TTC549 (cell line): Measurements from ENCODE around the gene WFDC2.
"Not testable (repeated sequence)": the region's sequence is repeated elsewhere in the genome, so short reads cannot be mapped to it uniquely, and the experiment has no call there.

Experiments used
- FAIRE-seq: peaks from 2 replicates; lab custom pipeline; 2012; peaks lifted over from hg19 to GRCh38; lab: Jason Lieb, UNC

Gene WFDC2

DNA sequence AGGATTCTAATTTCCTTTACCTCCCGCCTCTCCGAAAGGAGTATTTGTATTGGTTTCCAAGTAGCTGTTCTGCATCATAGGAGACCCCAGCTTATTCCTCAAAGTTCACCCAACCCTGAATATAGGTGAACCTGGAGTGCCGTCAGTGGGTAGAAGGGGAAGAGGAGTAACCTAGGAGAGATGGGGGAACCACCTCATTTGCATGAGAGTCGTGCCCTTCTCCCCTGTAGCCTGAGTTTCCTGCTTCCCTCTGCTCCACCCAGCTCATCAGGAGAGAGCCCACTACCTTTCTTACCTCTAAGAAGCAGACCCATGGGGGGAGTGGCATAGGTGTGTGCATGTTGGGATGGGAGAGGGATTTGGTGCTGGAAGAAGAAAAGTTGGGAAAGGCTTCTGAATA is 17.3 kb upstream of the WFDC2 start:
- no peak for FAIRE-seq

DNA sequence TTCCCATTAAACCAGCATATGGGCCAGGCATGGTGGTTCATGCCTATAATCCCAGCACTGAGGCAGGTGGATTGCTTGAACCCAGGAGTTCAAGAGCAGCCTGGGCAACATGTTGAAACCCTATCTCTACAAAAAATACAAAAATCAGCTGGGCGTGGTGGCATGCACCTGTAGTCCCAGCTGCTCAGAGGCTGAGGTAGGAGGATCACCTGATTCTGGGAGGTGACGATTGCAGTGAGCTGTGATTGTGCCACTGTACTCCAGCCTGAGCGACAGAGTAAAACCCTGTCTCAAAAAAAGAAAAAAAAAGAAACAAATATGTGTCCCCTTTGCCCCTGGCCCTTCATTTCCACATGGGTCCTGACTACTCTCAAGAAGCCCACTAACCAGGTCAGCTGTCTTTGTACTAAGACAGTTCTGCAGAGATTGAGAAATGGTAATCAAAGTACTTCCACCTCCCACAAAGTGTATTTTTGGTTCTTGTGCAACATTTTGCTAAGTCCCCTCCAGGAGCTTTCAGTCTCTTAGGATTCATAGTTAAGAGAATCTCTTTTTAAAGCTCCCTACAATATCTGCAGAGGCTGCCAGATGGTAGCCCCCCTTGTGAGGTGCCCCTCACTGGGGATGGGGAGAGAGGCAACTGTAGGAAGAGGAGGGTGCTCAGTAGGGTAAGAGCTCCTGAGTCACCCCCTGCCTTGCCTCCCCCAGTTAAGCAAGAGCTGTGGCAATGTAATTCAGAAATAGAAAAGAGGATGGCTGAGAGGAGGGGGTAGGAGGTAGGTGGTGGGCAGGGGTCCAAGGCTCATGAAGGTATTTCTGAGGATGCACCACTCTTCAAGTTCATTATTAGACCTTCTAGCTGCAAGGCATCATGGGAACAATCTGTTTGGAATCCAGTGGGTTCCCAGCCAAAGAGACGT is 16.5 kb upstream of the WFDC2 start:
- FAIRE-seq = no peak

DNA sequence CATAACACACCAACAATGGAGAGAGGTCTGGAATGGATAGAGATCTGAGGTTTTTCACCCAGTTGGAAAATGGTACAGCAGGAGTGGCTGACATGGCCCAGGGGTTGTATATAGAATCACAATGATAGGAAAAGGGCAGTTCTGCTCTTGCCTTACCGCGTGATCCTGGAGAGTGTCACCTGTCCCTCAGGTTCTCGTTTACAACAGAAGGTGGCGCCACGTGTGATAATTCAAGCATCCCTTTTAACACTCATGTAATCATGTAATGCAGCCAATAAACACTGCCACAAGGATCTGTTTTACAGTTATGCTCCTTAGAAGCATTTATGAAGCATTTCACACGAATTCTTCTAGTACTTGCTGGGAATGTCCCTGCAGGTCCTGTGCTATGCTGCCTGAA is 12.9 kb upstream of the WFDC2 start:
- no peak for FAIRE-seq

DNA sequence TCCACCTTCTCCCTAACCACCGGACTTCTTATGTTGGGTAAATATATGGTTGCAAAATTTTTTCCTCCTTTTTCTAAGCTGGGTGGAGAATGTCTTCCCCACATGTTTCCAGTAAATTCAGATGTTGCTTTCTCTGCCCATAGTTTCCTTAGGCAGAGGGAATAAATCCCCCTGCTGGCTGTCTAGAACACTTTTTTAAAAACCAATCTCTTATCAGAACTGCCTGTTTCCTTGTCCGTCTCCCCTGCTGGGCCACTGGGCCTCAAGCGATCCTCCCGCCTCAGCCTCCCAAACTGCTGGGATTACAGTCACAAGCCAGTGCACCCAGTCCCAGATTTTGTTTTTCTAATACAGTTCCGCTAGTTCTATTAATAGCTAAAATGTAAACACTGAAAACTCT is 9.9 kb upstream of the WFDC2 start:
- no peak for FAIRE-seq

DNA sequence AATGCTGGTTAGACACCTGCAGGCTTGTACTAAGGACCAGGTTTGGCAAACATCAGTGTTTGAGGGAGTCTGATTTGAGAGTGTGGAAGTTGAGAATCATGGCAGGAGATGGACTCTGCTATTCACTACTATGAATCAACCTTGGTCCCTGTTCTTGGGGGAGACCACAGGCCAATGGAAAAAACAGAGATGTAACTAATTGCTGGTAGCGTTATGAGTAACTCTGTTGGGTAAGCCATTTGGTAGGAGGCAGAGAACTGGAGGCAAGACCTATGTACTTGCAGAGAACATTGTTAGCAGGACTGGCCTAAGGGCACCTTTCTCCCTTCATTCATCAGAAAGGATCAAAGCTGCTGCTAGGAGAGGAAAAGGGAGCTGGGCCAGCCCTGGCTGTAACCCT is 8.3 kb upstream of the WFDC2 start:
- FAIRE-seq = no peak

DNA sequence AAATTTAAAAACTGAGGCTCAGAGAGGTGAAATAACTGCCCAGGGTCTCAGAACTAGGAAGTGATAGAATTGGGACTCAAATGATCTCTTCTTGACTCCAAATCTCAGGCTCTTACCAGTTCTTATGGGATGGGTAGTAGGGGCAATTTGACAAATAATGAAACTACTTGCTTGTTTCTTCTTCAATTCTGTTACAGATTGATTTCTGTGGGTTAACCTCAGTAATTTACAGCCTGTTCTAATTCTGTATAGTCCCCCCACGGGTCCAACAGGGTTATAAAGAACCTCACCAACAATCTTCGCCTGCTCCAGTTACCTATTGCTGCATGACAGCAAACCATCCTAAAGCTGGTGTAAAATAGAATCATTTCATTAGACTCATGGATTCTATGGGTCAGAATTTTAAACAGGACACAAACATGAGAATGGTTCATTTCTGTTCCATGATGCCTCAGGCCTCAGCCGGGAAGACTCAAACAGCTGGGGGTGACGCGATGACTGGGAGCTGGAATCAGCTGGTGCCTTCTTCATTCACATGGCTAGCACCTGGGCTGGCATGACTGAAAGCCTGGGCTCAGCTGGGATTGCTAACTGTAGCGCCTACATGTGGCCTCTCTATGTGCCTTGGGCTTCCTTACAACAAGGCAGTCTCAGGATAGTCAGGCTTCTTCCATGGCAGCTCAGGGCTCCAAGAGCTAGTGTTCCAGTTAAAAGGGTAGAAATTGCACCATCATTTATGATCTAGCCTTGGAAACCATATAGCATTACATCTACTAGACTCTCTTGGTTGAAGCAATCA is 6.6 kb upstream of the WFDC2 start:
- FAIRE-seq = no peak

DNA sequence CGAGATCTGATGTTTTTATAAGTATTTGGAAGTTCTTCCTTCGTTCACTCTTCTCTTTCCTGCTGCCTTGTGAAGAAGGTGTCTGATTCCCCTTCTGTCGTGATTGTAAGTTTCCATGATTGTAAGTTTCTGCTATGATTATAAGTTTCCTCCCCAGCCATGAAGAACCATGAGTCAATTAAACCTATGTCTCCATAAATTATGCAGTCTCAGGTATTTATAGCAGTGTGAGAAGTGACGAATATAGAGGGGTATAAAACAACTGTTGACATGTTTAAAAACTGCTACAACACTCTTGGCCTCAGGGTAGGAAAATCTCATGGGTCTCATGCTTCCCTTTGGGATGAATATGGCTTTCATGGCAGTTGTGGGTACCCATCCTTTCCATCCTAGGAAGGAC is 5.8 kb upstream of the WFDC2 start:
- no peak for FAIRE-seq

DNA sequence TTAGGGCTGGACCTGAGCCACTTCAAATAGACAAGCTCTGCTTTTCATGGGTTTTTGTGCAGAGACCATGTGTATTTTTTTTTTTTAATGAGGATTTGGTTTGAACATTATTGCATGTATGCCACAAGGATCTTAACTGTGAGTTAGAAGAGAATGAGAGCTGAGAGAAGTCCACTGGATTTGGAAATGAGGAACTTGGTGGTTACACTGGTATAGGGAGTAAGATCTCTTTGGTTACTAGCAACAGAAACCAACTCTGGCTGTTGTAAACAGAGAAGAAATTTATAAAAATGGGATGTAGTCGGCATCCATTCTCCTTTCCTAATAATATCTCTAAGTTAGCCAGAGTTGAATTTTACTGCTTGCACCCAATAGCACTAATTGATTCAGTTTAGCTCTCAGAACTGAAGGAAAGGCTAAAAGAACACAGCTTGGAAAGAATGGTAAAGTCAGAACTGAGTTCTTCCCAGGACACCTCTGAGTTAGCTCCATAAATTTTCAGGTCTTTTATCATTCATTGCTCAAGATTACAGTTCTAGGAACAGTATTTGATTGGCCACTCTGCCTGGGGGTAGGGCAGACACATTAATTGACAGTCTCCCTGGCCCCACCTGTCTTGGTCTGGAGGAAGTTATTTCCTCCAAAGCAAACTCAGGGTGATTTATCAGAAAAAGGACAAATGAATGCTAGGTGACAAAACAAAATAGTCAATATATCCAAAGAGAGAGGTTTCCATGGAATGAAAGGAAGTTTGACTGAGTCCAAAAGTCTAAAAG is 3.9 kb upstream of the WFDC2 start:
- no peak for FAIRE-seq

DNA sequence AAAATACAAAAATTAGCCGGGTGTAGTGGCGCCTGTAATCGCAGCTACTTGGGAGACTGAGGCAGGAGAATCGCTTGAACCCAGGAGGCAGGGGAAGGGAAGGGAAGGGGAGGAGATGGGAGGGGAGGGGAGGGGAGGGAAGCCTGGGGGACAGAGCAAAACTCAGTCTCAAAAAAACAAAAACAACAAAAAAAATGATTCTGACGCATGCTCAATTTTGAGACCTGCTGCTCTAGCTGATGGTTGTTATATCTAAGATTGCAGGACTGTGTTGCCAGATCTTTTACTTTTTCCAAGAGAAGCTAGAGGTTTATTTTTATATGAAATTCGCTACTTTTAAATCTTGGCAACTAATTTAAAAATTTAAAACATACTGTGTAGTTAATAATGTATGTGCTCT is 2.4 kb upstream of the WFDC2 start:
- no peak for FAIRE-seq

DNA sequence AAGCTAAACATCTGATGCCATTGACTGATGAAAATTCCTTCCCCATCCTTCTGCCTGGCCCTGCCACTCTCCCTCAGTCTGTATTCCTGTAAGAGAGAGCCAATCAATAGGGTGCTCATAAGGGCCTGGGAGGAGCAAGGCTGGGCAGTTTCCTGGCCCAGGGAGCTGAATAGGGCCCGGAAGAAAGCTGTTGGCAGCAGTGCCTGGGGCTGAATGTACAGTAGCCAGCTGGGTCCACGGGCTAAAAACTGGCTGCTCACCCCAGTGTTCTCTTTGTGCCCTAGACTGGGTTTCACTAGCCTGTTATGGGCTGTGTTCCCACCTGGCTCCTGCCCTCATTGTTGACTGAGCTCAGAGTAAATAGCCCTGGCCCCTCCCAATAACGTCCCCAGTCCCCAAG is 1.7 kb upstream of the WFDC2 start:
- no peak for FAIRE-seq

DNA sequence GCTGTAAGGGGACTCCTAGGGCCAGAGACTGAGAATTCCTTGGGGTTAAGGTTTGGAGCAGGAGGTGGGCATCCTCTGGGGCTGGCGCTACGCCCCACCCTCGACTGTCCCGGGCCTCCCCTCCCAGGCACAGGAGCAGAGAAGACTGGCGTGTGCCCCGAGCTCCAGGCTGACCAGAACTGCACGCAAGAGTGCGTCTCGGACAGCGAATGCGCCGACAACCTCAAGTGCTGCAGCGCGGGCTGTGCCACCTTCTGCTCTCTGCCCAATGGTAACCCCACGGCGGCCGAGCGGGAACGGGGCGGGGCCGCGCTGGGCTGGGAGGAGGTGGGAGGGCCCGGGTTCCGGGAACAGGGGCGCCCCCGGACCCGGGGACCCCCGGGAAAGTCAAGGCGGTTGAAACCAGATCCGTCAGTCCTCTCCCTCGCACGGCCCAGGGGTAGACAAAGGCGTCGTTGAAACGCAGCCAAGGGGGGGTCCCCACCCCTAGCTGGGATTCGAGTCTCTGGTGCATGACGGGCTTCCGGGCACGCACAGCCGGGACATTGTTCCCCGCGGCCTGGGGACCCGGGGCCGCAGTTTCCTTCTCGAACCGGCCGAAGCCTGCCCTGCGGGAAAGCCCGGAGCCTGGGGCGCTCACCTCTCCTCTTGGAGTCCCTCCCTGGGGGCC is 844 bp downstream of the WFDC2 start:
- no peak for FAIRE-seq

DNA sequence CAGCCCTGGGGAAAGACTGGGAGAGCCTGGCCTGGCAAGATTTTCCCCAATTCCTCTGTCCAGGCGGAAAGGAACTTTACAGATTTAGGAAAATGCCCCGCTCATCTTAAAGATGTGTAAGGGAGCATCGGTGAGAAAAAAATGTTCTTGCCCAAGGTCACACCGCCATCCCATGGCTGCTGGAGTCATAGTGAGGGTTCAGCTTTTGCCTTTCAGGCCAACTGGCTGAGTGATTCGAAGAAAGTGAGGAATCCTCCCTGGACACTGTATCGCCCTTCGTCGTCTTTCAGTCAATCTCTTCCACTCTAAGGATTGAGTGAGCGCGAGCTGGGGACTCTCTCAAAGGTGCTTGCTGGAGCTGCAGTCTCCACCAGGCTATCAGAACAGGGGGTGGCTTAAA is 1.4 kb downstream of the WFDC2 start:
- no peak for FAIRE-seq

DNA sequence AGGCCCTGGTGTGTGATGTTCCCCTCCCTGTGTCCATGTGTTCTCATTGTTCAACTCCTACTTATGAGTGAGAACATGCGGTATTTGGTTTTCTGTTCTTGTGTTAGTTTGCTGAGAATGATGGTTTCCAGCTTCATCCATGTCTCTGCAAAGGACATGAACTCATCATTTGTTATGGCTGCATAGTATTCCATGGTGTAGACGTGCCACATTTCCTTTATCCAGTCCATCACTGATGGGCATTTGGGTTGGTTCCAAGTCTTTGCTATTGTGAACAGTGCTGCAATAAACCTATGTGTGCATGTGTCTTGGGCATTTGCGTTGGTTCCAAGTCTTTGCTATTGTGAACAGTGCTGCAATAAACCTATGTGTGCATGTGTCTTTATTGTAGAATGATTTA is 2.7 kb downstream of the WFDC2 start:
- not testable (repeated sequence) for FAIRE-seq

DNA sequence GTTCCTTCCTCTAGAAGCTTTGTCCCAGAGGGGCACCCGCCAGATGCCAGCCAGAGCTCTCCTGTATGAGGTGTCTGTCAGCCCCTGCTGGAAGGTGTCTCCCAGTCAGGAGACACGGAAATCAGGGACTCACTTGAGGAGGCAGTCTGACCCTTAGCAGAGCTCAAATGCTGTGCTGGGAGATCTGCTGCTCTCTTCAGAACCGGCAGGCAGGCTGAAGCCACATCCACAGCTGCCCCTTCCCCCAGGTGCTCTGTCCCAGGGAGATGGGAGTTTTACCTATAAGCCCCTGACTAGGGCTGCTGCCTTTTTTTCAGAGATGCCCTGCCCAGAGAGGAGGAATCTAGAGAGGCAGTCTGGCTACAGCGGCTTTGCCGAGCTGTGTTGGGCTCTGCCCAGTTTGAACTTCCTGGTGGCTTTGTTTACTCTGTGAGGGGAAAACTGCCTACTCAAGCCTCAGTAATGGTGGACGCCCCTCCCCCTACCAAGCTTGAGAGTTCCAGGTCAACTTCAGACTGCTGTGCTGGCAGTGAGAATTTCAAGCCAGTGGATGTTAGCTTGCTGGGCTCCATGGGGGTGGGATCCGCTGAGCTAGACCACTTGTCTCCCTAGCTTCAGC is 8.1 kb downstream of the WFDC2 start:
- not testable (repeated sequence) for FAIRE-seq

DNA sequence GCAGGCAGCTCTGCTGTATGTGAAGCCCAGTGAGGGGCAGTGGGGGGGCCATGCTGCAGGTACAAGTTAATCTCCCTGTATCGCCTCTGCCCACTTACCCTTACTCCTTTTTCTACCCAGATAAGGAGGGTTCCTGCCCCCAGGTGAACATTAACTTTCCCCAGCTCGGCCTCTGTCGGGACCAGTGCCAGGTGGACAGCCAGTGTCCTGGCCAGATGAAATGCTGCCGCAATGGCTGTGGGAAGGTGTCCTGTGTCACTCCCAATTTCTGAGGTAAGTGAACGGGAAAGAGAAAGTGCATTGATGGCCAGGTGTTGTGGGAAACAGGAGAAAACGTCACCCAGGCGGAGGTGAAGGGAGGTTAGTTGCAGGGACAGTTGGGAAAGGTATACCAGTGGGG is 10.3 kb downstream of the WFDC2 start:
- no peak for FAIRE-seq

DNA sequence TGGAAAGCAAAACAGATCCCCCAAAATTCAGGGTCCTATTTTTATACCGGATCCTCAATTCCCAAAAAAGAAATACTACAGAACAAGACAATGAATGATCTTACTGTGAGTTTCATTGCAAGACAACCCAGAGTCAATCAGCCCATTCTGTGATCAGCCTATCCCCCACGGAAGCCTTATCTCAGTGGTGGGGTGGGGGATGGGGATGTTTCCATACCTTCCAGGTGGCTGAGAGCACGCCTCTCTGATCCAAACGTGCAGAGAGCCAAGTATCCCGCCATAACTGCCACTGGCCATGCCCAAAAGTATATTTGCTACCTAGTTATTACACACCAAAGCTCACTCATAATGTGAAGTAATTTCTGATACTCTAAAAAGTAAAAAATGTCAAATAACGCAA is 15.1 kb downstream of the WFDC2 start:
- no peak for FAIRE-seq

DNA sequence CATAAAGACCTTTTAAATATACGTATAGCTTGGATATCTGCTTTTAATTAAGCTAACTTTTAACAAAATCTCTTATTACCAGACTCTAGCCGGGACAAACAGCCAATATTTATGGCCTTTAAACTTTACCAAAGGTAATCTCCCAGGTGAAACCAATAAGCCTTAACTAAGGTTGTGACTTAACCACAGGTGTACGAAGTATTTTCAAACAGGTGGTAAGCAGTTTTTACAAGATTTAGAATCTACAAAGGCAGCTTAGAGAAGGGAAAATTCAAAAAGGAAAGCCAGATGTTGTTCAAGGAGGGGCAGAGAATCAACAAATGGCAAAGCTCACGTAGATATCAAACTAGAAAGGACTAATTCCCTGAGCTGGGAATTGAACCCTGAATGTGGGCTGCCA is 15.8 kb downstream of the WFDC2 start:
- no peak for FAIRE-seq

DNA sequence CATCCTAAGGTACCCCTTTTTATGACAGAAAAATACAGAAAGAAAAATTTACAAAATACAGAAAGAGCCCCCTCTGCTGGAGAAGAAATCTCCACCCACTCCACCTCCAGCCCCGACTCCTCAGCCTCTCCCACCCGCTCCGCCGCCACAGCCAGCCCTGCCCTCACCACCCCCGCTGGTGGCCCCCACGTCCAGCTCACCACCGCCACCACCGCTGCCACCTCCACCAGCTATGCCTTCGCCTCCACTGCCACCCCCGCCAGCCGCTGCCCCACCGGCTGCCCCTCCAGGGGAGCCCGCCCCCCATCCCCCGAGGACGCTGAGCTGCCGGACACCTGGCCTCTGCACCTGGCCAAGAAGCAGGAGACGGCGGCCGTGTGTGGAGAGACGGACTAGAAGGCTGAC is 17.7 kb downstream of the WFDC2 start:
- FAIRE-seq = no peak

DNA sequence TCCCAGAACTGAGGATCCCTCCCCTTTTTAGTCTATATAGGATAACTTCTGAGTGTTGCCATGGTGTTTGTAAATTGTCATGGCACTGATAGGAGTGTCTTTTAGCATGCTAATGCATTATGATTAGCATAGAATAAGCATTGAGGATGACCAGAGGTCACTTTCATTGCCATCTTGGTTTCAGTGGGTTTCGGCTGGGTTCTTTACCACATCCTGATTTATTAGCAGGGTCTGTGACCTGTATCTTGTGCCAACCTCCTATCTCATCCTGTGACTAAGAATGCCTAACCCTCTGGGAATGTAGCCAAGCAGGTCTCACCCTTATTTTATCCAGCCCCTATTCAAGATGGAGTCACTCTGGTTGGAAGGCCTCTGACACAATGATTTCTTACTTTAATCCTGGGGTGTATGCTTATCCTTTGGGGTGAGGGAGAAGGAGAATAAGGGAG is 19.6 kb downstream of the WFDC2 start:
- no peak for FAIRE-seq

DNA sequence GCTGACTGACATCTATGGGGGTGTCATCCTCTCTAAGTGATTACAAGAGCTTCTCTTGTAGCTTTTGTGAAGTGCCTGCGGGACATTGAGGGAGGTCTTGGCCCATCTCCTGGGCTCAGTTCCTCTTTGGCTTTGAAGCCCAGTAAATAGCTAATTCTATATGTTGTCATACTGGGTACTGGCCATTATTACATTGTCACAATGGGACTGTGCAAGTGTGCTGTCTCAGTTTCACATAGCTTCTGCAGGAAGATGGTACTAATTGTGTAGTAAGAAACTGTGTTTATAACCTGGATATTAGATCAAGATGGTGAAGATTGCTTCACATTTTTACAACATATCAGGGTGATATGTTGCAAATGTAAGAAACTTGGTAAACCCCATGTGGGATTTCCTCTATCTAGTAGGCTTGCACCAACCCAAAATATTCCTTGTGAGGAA is 26.0 kb downstream of the WFDC2 start:
- FAIRE-seq = no peak

DNA sequence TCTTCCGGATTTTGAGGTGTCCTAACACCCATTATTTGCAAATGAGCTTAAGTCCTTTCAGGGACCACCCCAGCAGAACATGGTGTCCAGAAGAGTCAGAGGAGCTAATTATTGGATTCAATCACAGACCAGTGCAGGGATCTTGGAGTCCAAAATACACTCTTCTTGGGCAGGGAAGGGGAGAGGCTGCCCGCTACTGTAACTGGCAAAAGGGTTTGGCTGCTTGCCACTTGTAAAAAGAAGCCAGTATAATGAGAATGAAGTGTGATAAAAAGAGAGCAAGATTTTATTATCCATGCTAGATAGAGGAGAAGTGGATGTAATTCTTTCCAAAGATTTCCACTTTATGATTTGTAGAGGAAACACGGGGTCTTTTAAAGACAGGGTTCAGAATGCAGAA is 26.6 kb downstream of the WFDC2 start:
- FAIRE-seq = no peak
